Esophagus squamous epithelium (tissue), 4 donors: Measurements from ENCODE around the gene AMH.

Experiments used
- CTCF ChIP-seq, 6 experiments: fragments of 450-650 bp in 4 of 6; fragments of 200-600 bp in 2 of 6; sonication (generic) in 2 of 6; IDR thresholded peaks; one replicate each; pipeline ENCODE4 v1.5.1; 2016 to 2019; ENCODE audit warnings: antibody characterized with exemption in 6 of 6, mild to moderate bottlenecking in 4 of 6, moderate library complexity in 4 of 6
- POLR2A ChIP-seq, 4 donors: fragments of 450-650 bp; IDR thresholded peaks; one replicate each; pipeline ENCODE4 v1.6.1; 2017; ENCODE audit warnings: antibody characterized with exemption in 4 of 4, mild to moderate bottlenecking in 4 of 4, moderate library complexity in 3 of 4

DNA sequence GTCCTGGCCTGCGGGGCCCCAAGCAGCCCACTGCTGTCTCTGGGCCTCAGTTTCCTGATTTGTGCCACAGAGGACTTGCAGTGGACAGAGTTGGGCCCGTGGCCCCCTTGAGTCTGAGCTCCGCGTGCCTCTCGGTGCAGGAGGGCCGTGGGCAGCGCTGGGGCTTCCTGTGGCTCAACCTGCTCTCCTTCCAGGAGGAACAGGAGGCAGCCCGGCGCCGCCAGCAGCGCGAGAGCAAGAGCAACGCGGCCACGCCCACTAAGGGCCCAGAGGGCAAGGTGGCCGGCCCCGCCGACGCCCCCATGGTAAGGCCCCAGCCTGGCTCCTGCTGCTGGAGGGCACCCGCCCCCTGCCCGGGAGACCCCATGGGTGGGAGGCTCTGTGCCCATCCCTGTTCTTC, 38.9 kb upstream of the AMH start:
- TF ChIP-seq CTCF (IDR thresholded peaks at IDR 0.05) (no peak), POLR2A (IDR thresholded peaks at IDR 0.05) (no peak)
